Hepatic stellate cell (primary cell): ENCODE results near the gene CACFD1.
A peak's percentile ranks its signal among the peaks of the same experiment; 100 is the strongest.

Source experiments
- DNase-seq: peaks from one replicate; pipeline ENCODE4 v3.0.0; 2011; ENCODE audit warnings: low spot score

CACFD1 gene

DNA sequence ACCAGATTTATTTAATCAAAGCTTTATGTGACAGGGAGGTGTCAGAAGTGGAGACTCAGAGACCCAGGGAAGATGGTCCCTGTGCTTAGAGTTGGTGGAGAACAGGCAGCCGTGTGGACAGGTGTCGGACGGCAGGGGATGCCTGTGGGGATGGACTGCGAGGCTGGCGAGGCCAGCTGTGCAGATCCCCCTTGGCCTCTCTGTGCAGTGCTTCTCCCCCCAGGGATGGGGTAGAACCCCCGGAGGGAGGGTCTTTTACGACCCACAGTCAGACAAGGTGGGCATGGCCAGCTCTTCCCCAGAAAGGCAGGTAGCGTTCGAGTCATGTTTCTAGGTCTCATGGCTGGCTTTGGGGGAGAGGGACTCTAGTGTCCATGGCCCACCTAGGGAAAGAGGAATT is 23.8 kb downstream of the CACFD1 start:
- DNase-seq, result no peak

DNA sequence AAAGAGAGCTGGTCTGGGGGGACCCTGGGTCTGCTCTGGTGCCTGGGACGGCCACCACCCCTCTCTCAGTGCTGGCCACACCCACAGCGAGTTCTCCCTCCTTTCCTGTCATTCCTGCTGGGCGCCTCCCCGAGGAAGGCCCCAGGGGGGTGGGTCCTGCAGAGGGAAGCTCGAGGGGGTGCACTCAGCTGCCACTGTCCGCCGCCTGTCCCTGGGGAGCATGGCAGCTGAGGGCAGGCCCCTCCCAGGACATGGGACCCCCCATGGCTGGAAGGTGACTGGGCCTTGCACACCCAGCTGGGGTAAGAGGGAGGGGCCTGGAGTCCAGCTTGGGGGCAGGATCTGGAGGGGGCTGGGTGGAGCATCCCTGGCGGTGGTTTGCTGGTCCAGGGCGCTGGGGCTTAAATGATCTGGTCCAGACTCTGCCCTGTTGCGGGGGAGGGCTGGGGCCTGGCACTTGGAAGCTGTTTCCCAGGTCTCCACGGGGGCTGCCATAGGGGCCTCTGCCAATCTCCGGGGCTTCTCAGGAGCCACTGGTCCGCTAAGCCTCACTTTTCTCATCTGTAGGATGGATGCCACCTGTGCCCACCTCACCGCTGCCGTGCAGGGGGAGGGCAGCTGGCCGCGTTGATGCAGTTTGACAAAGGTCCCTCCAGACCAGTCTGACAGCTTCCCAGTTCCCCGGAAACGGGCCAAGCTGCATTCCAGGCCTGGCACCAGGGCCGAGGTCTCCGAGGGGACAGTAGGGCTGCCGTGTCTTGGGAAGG is 25.1 kb downstream of the CACFD1 start:
- no peak for DNase-seq

DNA sequence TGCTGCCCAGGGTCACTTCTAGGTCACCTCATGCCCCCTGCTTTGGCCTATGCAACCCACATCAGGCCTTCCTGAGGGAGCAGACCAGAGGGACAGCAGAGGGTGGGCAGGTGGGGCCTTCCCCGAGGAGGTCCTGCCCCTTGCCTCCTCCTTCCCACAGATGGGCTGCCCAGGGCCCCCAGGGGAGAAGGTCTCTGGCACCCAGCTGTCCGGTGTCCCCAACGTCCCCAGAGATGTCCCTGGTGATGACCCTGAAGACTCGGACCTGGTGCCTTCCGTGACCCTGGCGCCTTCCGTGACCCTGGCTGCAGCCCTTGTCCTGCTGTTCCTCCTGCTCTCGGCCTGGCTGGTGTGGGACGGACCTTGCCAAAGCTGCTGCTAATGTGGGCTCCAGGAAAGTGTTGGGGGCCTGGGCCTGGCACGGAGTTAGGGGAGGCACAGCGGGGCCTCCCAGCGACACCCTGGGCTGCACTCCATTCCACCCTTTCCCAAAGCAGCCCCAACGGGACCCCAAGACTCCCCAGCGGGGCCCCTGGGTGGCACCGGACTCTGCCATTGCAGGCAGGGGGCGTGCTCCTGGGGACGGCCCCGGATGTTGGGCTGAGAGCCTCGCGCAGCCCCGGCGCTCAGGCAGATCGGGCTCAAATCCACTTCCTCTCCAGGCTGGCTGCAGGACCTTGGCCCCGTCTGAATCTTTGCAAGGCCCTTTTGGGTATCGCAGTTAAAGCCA is 25.9 kb downstream of the CACFD1 start:
- no peak for DNase-seq

DNA sequence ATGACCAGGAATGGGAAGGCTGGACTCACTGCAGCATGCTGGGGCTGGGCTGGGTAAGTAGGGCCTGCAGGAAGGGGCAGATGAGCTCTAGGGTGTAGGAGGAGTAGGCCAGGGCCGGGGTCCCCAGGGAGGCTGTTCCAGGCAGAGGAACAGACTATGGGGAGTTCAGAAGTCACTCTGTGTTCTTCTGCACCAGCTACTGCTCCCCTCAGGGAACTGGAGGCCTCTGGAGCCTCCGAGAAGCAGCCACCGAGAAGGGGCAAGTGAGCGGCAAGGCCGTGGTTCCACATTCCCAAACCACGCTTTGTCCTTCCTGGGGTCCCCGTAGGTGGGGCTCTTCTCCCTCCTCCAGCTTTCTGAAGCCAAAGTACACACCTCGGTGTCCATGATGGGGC is 27.6 kb downstream of the CACFD1 start:
- no peak for DNase-seq

DNA sequence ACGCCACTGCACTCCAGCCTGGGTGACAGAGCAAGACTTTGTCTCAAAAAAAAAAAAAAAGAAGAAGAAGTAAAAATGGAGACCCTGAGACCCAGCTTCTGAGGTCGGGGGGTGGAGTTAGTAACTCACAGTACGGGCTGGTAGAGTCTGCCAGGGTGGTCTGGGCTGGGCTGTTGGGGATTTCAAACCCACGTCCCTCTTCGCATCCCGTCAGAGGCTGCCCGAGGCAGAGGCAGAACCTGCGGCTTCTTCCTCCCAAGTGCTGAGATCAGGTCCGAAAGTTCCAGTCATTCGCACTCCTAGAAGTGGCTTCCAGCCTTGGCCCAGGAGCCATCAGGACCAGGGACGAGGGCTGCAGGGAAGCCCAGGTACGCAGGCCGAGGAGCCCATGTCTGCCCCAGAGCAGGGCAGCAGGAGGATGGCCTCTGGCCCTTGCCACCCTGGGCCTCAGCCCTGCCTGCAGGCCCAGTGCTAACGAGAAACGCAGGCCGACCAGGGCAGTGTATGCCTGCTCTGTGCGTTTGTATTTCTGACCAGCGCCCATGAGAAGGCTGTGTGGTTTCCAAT is 29.0 kb downstream of the CACFD1 start:
- DNase-seq, result no peak

DNA sequence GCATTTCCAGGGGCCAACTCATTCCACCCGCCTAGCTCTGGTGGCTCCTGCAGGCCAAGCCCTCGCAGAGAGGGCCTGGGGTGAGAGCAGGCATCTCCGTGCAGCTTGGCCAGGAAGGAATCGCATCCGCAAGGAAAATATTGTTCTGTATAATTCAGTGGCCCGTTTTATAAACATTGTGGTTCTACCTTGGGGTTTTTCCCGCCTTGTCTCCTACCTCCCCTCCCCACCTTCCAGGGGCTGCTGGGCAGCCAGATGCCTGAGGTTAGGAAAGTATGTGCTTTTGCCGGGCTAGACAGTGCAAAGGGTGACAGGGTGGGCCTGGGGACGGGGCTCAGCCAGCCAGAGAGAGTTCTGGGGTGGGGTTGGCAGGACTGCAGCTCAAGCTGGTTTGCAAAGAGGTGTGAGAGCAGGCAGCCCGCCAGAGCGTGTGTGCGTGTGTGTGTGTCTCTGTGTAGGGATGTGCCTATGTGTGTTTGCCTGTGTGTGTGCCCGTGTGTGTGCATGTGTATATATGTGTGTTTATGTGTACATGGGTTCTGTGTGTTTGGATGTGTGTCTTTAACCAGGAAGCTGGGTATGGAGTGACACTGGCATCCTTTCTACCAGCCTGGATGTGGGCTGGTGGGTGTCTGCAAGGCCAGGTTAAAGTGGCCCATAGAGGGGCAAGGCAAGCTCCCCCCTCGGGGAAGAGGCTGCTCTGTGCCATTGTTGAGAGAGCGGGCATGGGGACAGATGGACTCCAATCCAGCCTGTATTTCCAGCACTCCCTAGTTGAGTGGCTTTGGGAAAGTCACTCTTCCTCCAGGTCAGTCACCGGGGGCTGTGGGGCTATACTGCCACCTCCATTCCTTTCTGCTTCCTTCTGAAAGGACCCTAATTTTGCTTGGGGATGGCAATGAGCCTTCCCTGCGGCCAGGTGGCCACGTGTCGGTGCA is 29.7 kb downstream of the CACFD1 start:
- no peak for DNase-seq

DNA sequence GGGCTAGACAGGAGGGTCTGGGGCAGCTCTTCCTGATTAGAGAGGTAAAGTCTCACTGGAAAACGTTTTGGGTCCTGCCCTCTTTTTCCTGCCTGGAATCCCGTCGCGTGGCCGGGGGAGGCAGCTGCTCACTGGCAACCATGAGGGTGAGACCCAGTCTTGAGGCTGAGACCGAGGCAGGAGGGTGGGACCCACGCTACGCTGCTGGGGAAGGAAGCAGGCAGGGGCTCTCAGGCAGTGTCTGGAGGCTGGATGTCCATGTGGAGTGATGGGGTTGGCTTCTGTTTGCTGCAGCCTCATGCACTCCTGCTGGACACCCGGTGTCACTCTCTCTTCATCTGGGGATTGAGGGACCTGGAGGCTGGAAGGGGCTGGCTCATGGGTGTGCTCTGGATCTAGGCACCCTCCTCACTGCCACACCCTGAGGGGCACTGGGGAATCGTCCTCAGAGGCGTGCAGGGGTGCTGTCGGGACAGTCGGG is 30.5 kb downstream of the CACFD1 start:
- no peak for DNase-seq

DNA sequence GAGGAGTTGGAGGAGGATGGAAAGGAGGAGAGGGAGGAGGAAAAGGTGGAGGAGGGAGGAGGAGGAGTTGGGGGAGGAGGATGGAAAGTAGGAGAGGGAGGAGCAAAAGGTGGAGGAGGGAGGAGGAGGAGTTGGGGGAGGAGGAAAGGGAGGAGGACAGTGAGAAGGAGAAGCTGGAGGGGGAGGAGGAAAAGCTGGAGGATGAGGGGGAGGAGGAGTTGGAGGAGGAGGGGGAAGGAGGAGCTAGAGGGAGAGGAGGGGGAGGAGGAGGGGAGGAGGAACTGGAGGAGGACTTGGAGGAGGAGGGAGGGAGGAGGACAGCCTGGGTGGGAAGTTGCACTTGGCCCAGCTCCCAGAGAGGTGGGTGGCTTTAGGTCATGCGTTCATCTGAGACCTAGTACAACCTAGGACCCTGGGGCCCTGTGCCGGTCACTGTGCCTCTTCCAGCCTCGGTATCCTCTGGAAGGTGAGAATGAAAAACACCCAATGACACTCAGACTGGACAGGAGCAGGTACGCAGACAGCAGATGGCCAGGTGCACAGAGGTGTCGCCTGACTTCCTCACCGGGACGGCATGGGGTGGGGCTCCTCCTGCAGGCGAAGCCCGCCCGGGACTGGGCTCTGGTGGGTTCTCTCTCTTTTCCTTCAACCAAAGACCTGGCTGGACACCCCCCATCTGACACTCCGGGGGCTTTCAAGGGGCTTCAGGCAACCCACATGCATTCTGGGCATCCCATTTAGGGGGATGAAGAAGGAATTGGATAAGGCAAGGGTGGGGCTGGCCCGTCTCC is 31.3 kb downstream of the CACFD1 start:
- DNase-seq, result no peak

DNA sequence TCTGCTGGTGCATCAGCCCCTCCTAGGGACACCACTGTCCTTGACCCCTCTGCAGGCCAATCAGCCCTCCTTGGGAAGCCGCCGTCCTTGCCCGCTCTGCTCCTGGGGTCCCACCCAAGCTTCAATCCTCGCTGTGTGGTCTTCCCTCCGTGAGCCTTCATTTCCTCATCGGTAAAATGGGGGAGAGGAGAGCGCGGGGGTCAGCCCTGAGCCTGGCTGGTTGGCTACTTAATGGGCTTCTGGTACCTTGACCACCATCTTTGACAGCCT is 31.8 kb downstream of the CACFD1 start:
- no peak for DNase-seq

DNA sequence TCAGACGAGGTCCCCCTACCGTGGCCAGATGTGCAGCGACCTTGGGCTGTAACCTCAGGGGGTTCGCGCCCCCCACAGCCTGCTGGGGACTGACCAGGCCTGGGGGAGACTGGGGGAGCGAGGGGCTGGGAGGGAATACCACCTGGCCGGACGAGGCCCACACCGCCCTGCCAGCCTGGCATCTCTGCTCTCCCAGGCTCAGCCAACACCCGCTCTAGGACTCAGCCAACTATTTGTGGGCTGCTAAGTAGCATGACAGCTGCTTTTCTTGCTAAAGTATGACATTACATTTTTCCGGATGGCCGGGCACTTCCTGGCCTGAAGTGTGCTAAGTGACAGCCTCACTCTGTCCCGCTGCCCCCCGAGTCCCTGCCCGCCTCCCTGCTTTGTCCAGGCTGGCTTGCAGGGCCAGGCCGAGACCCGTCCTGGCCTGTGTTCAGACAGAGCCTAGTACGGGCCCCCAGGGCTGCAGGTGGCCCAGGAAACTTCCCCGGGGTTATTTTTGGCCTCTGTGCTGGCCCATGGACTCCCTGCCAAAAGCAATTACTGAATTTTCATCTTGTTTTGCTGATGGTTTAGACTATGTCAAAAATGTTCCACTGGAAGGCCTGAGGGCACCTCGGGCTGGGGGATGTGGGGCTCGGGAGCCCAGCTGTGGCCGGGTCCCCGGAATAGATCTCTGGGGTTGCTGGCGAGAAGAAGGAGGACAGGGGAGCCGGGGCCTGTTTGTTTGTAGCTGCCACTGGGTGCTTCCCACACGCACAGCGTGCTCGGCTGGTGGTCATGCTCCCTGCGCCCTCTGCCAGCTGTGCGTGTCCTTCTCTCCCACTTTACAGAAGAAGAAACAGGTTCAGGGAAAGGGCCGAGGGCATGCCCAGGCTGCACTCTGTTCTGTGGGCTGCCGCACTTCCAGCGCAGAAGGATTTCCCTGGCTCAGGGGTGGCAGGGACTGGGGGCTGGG is 32.6 kb downstream of the CACFD1 start:
- peak; percentile 82 for DNase-seq

DNA sequence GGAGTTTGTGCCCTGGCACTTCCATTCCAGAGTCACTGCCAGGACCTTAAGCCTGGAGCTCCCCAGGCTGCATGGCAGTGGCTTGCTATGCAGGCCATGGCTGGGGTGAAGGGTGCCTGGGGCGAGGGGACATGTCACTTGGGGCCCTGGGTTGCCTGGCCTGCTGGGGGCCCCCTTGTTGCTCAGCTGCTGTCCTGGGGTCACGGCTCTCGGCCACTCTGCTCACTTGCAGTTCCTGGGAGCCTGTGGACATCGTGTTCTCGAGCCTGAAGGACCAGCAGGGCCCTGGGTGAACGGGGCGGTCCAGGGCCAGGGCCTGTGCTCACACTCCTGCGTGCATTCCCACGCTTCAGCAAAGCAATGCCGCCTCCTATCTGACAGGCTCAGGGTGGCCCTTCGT is 33.6 kb downstream of the CACFD1 start:
- no peak for DNase-seq

DNA sequence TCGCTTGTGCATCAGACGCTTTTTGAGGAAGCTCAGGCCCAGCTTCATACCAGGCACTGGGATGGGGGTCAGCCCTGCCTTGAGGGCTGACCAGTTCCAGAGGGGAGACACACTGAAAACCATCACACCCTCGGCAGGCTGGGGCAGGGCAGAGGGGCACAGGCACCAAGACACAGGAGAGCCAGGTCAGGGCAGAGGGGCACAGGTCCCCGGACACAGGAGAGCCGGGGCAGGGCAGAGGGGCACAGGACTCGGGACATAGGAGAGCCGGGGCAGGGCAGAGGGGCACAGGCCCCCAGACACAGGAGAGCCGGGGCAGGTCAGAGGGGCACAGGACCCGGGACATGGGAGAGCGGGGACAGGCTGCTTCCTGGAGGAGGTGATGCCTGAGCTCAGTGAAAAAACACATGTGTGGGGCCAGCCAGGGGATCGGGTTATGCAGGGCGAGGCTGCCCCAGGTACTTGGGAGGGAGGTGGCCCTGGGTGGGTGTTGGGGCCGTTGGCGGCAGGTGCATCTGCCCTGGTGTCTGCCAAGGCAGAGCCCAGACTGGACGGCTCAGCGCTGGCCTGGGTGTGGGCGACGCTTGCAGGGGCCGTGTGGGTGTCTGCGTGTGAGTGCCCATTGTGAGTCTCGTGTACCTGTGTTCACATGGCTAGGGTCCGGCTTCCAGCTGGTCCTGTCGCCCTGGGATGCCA is 34.2 kb downstream of the CACFD1 start:
- no peak for DNase-seq

DNA sequence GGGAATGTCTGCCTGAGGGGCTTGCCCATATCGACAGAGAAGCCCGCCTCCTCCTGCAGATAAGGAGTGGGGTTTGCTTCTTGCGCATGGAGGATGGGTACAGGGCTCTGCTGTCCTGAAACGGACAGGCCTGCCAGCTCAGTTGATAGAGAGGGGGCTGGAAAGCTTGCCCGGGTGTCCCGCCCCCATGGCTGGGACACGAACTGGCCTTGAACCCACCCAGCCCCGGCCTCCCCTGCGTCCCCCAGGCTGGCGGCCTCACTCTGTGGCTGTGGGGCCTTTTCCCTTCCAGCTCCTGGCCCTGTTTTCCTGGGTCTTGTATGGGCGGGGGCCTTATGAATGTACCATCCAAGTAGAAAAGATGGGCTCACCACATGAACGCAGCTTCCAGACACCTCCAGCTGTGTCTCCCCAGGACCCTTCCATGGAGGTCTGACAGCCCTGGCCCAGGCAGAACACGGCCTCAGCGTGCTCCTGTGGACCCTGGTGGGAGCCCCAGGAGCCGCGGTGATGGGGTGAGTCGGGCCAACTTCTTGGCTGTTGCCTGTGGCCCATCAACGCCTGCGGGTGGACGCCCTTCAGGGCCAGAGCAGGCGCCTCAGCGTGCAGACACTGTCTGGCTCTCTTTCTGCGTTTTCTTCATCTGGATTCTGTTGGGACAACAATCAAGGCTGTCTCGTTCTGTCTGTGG is 35.0 kb downstream of the CACFD1 start:
- no peak for DNase-seq

DNA sequence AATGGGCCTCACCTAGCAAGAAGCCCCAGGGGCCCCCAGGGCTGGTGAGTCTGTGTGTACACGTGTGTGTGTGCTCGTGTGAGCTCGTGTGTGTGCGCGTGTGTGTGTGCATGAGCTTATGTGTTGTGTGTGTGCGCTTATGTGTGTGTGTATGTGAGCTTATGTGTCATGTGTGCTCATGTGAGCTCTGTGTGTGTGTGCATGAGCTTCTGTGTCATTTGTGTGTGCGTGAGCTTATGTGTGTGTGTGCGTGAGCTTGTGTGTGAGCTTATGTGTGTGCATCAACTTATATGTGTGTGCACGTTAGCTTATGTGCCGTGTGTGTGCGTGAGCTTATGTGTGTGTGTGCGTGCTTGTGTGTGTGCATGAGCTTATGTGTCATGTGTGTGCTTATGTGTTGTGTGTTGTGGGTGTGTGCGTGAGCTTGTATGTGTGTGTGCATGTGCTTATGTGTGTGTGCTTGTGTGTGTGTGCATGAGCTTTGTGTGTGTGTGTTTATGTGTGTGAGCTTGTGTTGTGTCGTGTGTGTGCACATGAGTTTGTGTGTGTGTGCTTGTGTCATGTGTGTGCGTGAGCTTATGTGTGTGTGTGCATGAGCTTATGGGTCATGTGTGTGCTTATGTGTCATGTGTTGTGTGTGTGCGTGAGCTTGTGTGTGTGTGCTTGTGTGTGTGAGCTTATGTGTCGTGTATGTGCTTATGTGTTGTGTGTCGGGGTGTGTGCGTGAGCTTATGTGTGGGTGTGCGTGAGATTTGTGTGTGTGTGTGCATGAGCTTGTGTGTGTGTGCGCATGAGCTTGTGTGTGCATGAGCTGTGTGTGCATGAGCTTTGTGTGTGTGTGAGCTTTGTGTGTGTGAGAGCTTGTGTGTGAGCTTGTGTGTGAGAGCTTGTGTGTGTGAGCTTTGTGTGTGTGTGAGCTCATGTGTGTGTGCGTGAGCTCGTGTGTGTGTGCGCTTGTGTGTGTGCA is 35.8 kb downstream of the CACFD1 start:
- no peak for DNase-seq

DNA sequence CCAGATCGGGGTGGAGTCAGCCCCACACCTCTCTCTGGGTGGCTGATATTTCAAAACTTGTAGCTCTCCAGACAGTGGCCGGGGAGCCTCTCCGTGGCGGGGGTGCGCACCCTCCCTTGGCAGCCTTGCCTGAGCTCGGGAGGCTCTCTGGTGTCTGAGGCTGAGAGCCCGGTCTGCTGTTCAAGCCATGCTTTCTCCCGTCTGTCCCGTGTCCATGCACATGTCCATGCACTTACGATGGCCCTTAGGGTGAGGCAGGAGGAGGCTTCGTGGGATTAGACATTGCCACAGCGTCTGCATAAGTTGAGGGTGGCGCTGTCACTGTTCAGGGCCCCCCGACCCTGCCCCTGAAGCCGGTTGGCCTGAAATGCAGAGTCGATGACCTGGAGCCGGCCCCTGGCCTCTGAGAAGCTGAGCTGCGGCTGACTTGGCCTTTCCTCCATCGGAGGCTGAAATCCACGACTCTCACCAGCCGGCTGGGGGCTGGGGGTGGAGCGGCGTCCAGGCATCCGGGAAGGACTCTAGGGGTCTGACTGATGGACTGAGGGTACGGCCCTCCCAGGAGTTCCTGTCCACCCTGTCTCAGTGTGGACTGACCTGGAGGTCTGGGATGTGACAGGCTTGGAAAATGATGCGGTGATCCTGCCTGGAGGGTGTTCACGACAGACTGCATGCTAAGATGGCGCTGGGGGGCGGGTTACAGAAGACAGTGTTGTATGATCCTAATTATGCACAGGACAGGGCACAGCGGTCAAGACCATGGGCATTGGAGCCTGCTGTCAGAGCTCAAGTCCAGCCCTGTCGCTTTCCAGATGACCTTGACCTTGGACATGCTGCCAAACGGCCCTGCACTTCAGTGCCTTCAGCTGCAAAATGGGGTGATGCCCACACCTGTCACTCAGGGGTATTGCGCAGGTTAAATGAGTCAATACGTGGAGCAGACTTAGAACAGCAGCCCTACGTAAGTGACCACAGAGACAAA is 37.4 kb downstream of the CACFD1 start:
- DNase-seq, result no peak

DNA sequence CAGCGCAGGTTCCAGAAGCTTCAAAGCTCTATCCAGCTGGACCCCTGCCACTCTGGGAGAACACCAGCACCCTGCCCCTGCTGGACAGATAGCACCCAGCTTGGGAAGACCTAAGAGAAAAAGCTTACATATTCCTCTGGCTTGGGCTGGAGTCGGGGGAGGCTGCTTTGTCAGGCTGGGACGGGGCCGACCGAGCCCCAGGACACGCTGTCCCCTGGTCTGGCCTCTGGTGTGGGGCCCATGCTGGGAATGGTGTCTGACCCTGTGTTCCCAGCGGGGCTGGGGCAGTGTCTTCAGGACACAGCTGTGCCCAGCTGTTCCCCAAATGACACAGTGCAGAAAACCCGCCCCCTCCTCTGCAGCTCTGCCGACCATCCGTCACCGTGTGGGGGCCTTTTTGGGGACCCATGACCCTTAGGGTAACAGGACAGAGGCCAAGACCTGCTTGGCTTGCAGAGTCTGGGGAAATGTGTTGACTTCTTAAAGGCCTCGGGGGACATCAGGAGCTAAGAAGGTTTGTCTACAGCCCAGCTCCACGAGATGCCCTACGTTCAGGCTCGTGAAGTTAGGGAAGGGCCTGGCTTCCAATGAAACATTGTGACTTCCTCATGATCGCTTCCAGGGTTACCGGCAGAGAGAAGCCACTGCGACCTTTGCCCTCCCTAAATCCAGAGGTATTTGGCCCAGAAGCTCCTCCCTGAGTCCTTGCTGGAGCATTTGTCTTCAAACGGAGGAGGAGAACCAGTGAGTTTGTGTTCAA is 39.5 kb downstream of the CACFD1 start:
- DNase-seq, result no peak
